ENCODE data around the gene FOXC1. TPM values are rescaled to one million over a fixed set of nuclear protein-coding genes. Genes with fewer than 3 reads are reported as not detected.

The FOXC1 gene
- total and polyA plus RNA-seq, 2 of the 13 experiments (the other 11 are each of a cell fraction or from before 2014, with no cell fraction given), result 0.44 to 0.55 TPM

DNA sequence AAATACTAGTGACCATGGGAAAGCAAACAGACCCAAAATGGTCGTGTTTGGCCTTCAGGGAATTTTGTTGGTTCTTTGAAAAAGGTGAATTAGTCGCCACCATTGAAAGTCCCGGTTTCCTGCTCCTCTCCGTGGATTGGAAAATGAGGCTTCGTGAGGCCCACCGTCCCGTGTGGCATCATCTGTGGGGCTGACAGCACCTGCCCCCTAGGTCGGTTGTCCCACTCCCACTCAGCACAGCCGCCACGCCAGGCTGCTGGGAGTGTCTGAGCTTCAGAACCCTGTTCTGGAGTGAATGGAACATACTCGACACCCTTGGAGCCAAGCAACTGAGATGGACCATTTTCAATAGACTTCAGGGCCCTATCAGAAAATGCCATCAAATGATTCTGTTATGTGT, 33.0 kb upstream of the FOXC1 start (continued):
- TF ChIP-seq, protein P1, sequence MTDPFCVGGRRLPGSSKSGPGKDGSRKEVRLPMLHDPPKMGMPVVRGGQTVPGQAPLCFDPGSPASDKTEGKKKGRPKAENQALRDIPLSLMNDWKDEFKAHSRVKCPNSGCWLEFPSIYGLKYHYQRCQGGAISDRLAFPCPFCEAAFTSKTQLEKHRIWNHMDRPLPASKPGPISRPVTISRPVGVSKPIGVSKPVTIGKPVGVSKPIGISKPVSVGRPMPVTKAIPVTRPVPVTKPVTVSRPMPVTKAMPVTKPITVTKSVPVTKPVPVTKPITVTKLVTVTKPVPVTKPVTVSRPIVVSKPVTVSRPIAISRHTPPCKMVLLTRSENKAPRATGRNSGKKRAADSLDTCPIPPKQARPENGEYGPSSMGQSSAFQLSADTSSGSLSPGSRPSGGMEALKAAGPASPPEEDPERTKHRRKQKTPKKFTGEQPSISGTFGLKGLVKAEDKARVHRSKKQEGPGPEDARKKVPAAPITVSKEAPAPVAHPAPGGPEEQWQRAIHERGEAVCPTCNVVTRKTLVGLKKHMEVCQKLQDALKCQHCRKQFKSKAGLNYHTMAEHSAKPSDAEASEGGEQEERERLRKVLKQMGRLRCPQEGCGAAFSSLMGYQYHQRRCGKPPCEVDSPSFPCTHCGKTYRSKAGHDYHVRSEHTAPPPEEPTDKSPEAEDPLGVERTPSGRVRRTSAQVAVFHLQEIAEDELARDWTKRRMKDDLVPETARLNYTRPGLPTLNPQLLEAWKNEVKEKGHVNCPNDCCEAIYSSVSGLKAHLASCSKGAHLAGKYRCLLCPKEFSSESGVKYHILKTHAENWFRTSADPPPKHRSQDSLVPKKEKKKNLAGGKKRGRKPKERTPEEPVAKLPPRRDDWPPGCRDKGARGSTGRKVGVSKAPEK (CRISPR knock-in tag; IDR thresholded peaks at IDR 0.05; ENCODE audit: borderline replicate concordance), result no peak
- TF ChIP-seq HDAC1 (CRISPR knock-in tag; IDR thresholded peaks at IDR 0.05), result no peak
- TF ChIP-seq TARDBP (CRISPR knock-in tag; IDR thresholded peaks at IDR 0.05), result no peak
- TF ChIP-seq ZKSCAN5 (CRISPR knock-in tag; IDR thresholded peaks at IDR 0.05), result no peak
- TF ChIP-seq KMT2B (CRISPR knock-in tag; IDR thresholded peaks at IDR 0.05), result no peak
- no peak for TF ChIP-seq ETV6 (CRISPR knock-in tag; conservative IDR thresholded peaks at IDR 0.05)
- TF ChIP-seq AGO2 (optimal IDR thresholded peaks at IDR 0.05; ENCODE audit: low read depth, low read length), result no peak
- no peak for TF ChIP-seq SSRP1 (CRISPR knock-in tag; IDR thresholded peaks at IDR 0.05)

DNA sequence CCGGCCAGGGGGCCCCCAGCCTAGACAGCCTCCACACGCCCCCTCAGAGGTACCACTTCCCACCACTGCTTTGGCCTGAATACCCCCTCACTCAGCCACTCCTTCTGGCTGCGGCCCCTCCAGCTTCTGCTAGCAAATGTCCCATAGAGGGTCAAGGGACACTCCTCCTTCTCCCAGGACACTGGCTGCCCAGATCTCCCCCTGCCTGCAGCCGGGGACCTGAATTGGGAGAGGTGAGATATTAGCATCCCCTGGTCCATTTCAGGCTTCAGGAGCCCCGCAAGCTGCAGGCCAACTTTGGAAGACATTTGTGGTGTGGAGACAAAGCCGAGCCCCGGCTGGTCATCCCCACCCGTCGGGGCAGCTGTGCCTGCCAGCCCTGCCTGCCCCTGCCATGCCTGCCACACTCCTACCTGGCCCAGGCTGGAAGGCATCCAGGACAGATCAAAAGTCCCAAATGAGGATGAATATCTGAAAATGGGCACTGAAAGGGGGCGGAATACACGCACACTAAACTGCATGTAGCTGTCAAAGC, 32.5 kb upstream of the FOXC1 start:
- peaks cover 9 to 58% of the 10 kb centered on the region in 2 experiments for H3K27me3 ChIP-seq (ENCODE audit: control insufficient read depth in 1 of 2, insufficient read depth in 2 of 2, low read length in 2 of 2)
- ChIA-PET POLR2A (no interaction called here), CTCF (ENCODE audit: low intra/inter-chr PET ratio, low total read pairs) (no interaction called here)
- no peak overlapping the region for H3K27ac ChIP-seq (ENCODE audit: extremely low read length, insufficient read depth, low read length)
- 58% methylated on average over 9 of the region's 11 CpGs for WGBS (ENCODE audit: low lambda C conversion rate)
- H3K4me3 ChIP-seq (replicated peaks in 1 of 3; ENCODE audit: insufficient read depth in 1 of 3, low read depth in 2 of 3, low read length in 3 of 3), result no peak overlapping the region
- no peak for FAIRE-seq
- no peak overlapping the region for H2AFZ ChIP-seq (ENCODE audit: low read length)
- no peaks in the 10 kb centered on the region for H4K20me1 ChIP-seq (ENCODE audit: insufficient read depth, low read length)
- no peak overlapping the region for H3K4me2 ChIP-seq (ENCODE audit: low read depth, low read length)
- in situ Hi-C loops (cut with HindIII; ENCODE audit: extremely low pct_ligation_motif_present, low pct_unique_long_range_greater_than_20kb), result no loop called here
- H3K9ac ChIP-seq (ENCODE audit: insufficient read depth, low read depth, low read length), result no peak overlapping the region
- ATAC-seq, result no peak
- no TSS peak for BruUV-seq (replicated peaks)
- H3K36me3 ChIP-seq (replicated peaks in 1 of 2; ENCODE audit: control insufficient read depth in 1 of 2, insufficient read depth in 2 of 2, low read length in 2 of 2), result no peaks in the 10 kb centered on the region
- DNase-seq (ENCODE audit: low spot score), result no peak
- no peaks in the 10 kb centered on the region for H3K79me2 ChIP-seq (ENCODE audit: insufficient read depth, low read length)
- H3K9me3 ChIP-seq (ENCODE audit: low read length), result no peaks in the 10 kb centered on the region
- H3K4me1 ChIP-seq (ENCODE audit: insufficient read depth, low read length), result peaks cover 18% of the 10 kb centered on the region
- intact Hi-C loops (cut with micrococcal nuclease; ENCODE audit: unreplicated experiment), result no loop called here
- no peak for TF ChIP-seq ZBTB7B (CRISPR knock-in tag; IDR thresholded peaks at IDR 0.05)
- no peak for TF ChIP-seq ZNF367 (CRISPR knock-in tag; IDR thresholded peaks at IDR 0.05; ENCODE audit: borderline replicate concordance)
- TF ChIP-seq, protein P2, sequence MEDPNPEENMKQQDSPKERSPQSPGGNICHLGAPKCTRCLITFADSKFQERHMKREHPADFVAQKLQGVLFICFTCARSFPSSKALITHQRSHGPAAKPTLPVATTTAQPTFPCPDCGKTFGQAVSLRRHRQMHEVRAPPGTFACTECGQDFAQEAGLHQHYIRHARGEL (CRISPR knock-in tag; IDR thresholded peaks at IDR 0.05), result no peak
- TF ChIP-seq, protein P3, sequence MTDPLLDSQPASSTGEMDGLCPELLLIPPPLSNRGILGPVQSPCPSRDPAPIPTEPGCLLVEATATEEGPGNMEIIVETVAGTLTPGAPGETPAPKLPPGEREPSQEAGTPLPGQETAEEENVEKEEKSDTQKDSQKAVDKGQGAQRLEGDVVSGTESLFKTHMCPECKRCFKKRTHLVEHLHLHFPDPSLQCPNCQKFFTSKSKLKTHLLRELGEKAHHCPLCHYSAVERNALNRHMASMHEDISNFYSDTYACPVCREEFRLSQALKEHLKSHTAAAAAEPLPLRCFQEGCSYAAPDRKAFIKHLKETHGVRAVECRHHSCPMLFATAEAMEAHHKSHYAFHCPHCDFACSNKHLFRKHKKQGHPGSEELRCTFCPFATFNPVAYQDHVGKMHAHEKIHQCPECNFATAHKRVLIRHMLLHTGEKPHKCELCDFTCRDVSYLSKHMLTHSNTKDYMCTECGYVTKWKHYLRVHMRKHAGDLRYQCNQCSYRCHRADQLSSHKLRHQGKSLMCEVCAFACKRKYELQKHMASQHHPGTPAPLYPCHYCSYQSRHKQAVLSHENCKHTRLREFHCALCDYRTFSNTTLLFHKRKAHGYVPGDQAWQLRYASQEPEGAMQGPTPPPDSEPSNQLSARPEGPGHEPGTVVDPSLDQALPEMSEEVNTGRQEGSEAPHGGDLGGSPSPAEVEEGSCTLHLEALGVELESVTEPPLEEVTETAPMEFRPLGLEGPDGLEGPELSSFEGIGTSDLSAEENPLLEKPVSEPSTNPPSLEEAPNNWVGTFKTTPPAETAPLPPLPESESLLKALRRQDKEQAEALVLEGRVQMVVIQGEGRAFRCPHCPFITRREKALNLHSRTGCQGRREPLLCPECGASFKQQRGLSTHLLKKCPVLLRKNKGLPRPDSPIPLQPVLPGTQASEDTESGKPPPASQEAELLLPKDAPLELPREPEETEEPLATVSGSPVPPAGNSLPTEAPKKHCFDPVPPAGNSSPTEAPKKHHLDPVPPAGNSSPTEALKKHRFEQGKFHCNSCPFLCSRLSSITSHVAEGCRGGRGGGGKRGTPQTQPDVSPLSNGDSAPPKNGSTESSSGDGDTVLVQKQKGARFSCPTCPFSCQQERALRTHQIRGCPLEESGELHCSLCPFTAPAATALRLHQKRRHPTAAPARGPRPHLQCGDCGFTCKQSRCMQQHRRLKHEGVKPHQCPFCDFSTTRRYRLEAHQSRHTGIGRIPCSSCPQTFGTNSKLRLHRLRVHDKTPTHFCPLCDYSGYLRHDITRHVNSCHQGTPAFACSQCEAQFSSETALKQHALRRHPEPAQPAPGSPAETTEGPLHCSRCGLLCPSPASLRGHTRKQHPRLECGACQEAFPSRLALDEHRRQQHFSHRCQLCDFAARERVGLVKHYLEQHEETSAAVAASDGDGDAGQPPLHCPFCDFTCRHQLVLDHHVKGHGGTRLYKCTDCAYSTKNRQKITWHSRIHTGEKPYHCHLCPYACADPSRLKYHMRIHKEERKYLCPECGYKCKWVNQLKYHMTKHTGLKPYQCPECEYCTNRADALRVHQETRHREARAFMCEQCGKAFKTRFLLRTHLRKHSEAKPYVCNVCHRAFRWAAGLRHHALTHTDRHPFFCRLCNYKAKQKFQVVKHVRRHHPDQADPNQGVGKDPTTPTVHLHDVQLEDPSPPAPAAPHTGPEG (CRISPR knock-in tag; IDR thresholded peaks at IDR 0.05), result no peak
- TF ChIP-seq, protein P4, sequence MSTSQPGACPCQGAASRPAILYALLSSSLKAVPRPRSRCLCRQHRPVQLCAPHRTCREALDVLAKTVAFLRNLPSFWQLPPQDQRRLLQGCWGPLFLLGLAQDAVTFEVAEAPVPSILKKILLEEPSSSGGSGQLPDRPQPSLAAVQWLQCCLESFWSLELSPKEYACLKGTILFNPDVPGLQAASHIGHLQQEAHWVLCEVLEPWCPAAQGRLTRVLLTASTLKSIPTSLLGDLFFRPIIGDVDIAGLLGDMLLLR (CRISPR knock-in tag; IDR thresholded peaks at IDR 0.05), result no peak

All from HepG2 (cell line).